ENCODE data around the gene FGFBP2.

DNA sequence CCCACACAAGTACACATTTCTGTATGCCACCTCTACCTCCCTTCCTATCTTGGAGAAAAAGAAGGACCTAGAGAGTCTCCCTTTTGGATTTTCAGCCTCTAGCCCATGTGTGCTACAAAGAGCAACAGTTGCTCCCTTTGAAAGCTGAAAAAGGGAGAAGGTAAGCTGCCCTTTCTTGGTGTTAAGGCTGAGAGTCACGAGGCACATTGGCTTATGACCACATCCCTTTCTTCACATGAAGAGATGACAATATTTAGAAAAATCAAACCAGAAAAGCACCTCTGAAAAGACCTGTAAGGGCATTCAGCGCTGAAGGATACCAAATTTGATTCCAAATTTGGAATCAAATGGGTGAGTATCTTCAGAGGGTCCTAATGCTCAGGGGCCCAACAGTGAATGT, 18.1 kb downstream of the FGFBP2 start:
- TF ChIP-seq, protein P1, sequence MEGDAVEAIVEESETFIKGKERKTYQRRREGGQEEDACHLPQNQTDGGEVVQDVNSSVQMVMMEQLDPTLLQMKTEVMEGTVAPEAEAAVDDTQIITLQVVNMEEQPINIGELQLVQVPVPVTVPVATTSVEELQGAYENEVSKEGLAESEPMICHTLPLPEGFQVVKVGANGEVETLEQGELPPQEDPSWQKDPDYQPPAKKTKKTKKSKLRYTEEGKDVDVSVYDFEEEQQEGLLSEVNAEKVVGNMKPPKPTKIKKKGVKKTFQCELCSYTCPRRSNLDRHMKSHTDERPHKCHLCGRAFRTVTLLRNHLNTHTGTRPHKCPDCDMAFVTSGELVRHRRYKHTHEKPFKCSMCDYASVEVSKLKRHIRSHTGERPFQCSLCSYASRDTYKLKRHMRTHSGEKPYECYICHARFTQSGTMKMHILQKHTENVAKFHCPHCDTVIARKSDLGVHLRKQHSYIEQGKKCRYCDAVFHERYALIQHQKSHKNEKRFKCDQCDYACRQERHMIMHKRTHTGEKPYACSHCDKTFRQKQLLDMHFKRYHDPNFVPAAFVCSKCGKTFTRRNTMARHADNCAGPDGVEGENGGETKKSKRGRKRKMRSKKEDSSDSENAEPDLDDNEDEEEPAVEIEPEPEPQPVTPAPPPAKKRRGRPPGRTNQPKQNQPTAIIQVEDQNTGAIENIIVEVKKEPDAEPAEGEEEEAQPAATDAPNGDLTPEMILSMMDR (IDR thresholded peaks at IDR 0.05 in 8 of 11, conservative IDR thresholded peaks at IDR 0.05 in 3 of 11) = no peak
- TF ChIP-seq POLR2A (IDR thresholded peaks at IDR 0.05) (no peak), POLR2AphosphoS5 (IDR thresholded peaks at IDR 0.05) (no peak)

Measured in spleen (tissue), 7 donors.